K562 (cell line): ENCODE data around the gene DIRAS2. TPM values are rescaled to one million over a fixed set of nuclear protein-coding genes. Genes with fewer than 3 reads are reported as not detected.

Experiments used
- ATAC-seq: fragments of 200-7000 bp; cut with Tn5 transposase; 3 replicates; pipeline ENCODE4 v1.9.1; 2020; ENCODE audit warnings: moderate library complexity
- BruUV-seq: library from RNA; stranded (reverse); fragments of 400-500 nt; replicated peaks from 2 replicates; lab custom pipeline; 2021; lab: Mats Ljungman, UMichigan
- CTCF ChIA-PET: fragments of 300-600 bp; formaldehyde crosslinking; extraction: SDS; loops from one replicate; lab custom pipeline; 2021; ENCODE audit warnings: low intra/inter-chr PET ratio; lab: Yijun Ruan, JAX
- POLR2A ChIA-PET: fragments of 300-600, 350-650 bp; sonication (Branson Sonifier 250); formaldehyde crosslinking; extraction: SDS; loops from one replicate; lab custom pipeline; 2021; ENCODE audit warnings: antibody characterized with exemption, inconsistent platforms; lab: Yijun Ruan, JAX
- DNase-seq, 4 experiments: peaks; one replicate each; pipeline versions ENCODE4 v3.0.0 to v3.0.0-alpha.2; 2011 to 2018; ENCODE audit warnings: low spot score in 3 of 4, mixed read lengths in 3 of 4; ENCODE audit errors: extremely low read depth in 1 of 4
- FAIRE-seq: peaks from 2 replicates; lab custom pipeline; 2011; peaks lifted over from hg19 to GRCh38; lab: Jason Lieb, UNC
- H2AFZ ChIP-seq: 2 replicates; pipeline ENCODE4 v1.6.0; 2011; ENCODE audit warnings: low read depth, low read length, control low read depth, inconsistent platforms
- H3K27ac ChIP-seq: fragments of 200-600 bp; 3 replicates; pipeline ENCODE4 v1.8.0; 2011; ENCODE audit warnings: low read depth, mild to moderate bottlenecking, control low read depth, inconsistent platforms, low read length, moderate library complexity, mixed read lengths; ENCODE audit errors: extremely low read depth
- H3K27me3 ChIP-seq, 2 experiments: fragments of 300-600 bp in 1 of 2; 2 replicates in 1 of 2; 3 replicates in 1 of 2; pipeline versions ENCODE4 v1.6.0 to v1.8.0; 2011; ENCODE audit warnings: inconsistent platforms in 2 of 2, low read length in 2 of 2, mild to moderate bottlenecking in 1 of 2, mixed read lengths in 1 of 2, moderate library complexity in 1 of 2; ENCODE audit not compliant: control insufficient read depth in 2 of 2, insufficient read depth in 2 of 2
- H3K36me3 ChIP-seq: fragments of 300-600 bp; 3 replicates; pipeline ENCODE4 v1.8.0; 2011; ENCODE audit warnings: mild to moderate bottlenecking, low read length, inconsistent platforms; ENCODE audit not compliant: control insufficient read depth, insufficient read depth
- H3K4me1 ChIP-seq, 2 experiments: fragments of 200-600 bp in 1 of 2; replicated peaks in 1 of 2; 2 replicates in 1 of 2; 3 replicates in 1 of 2; pipeline versions ENCODE4 v1.5.1 to v1.8.0; 2011; ENCODE audit warnings: inconsistent platforms in 2 of 2, low read length in 2 of 2, mild to moderate bottlenecking in 1 of 2, mixed read lengths in 1 of 2, moderate library complexity in 1 of 2; ENCODE audit not compliant: control insufficient read depth in 2 of 2, insufficient read depth in 2 of 2
- H3K4me2 ChIP-seq: 2 replicates; pipeline ENCODE4 v1.6.1; 2011; ENCODE audit warnings: low read length, control low read depth, inconsistent platforms, mixed read lengths; ENCODE audit not compliant: insufficient read depth
- H3K4me3 ChIP-seq: fragments of 200-600 bp; sonication (generic), shearing (Covaris generic); 2 replicates; pipeline ENCODE4 v1.5.1; 2016; ENCODE audit warnings: control low read depth, inconsistent platforms
- H3K79me2 ChIP-seq: fragments of 200-600 bp; 3 replicates; pipeline ENCODE4 v1.8.0; 2011; ENCODE audit warnings: low read length, inconsistent platforms; ENCODE audit not compliant: control insufficient read depth, insufficient read depth
- H3K9ac ChIP-seq, 2 experiments: 2 replicates each; pipeline versions ENCODE4 v1.6.0 to v1.6.1; 2011; ENCODE audit warnings: low read depth in 2 of 2, low read length in 2 of 2, control low read depth in 1 of 2, inconsistent platforms in 1 of 2, mild to moderate bottlenecking in 1 of 2, mixed read lengths in 1 of 2; ENCODE audit not compliant: insufficient read depth in 1 of 2
- H3K9me1 ChIP-seq: one replicate; pipeline ENCODE4 v1.6.0; 2011; ENCODE audit warnings: inconsistent platforms, mild to moderate bottlenecking, low read length, moderate library complexity; ENCODE audit not compliant: control insufficient read depth, insufficient read depth
- H3K9me3 ChIP-seq: replicated peaks from 2 replicates; pipeline ENCODE4 v1.5.1; 2011; ENCODE audit warnings: low read depth, low read length, inconsistent platforms; ENCODE audit not compliant: control insufficient read depth, insufficient read depth
- H4K20me1 ChIP-seq: replicated peaks from 2 replicates; pipeline ENCODE4 v1.6.1; 2011; ENCODE audit warnings: low read length, inconsistent platforms, mixed read lengths; ENCODE audit not compliant: control insufficient read depth, insufficient read depth
- CEBPB ChIP-seq: fragments of 450-650 bp; IDR thresholded peaks from 2 replicates; pipeline ENCODE4 v1.6.1; 2016; ENCODE audit warnings: missing genetic modification characterization, missing compliant biosample characterization
- CTBP1 ChIP-seq: fragments of 450-650 bp; IDR thresholded peaks from 2 replicates; pipeline ENCODE4 v1.6.1; 2016; ENCODE audit warnings: borderline replicate concordance
- PRDM10 ChIP-seq: fragments of 450-650 bp; IDR thresholded peaks from 2 replicates; pipeline ENCODE4 v1.6.1; 2018; ENCODE audit not compliant: partially characterized antibody
- RAD21 ChIP-seq, 2 experiments: fragments of 250-450 bp in 1 of 2; fragments of 450-650 bp in 1 of 2; sonication (Bioruptor Pico) in 1 of 2; formaldehyde crosslinking in 1 of 2; IDR thresholded peaks in 1 of 2; conservative IDR thresholded peaks in 1 of 2; 2 replicates each; pipeline versions ENCODE4 v1.4.0 to v1.8.0; 2020 to 2022; ENCODE audit warnings: mild to moderate bottlenecking in 2 of 2, moderate library complexity in 1 of 2
- SRF ChIP-seq, 2 experiments: fragments of 250-450, 450-650 bp in 1 of 2; sonication (Bioruptor Pico) in 1 of 2; sonication (generic) in 1 of 2; formaldehyde crosslinking; IDR thresholded peaks; 2 replicates each; pipeline versions ENCODE4 v1.5.0 to v1.5.1; 2020 to 2022; ENCODE audit warnings: mild to moderate bottlenecking in 1 of 2, missing genetic modification reagents in 1 of 2
- TAF7 ChIP-seq: fragments of 450-650 bp; IDR thresholded peaks from 2 replicates; pipeline ENCODE4 v1.6.1; 2016; ENCODE audit warnings: missing genetic modification characterization, missing compliant biosample characterization
- TCFL5 ChIP-seq: fragments of 250-450 bp; sonication (Bioruptor Pico); conservative IDR thresholded peaks from 2 replicates; pipeline ENCODE4 v1.6.1; 2021; ENCODE audit warnings: mild to moderate bottlenecking, moderate library complexity, matching md5 sums
- ZNF316 ChIP-seq: fragments of 450-650 bp; IDR thresholded peaks from 2 replicates; pipeline ENCODE4 v1.6.1; 2016
- WGBS: fragments of 100-300 bp; shearing (Covaris generic); methylation state at CpG from one replicate; pipeline ENCODE4 v1.1.6; 2016; ENCODE audit warnings: low coverage, mixed read lengths; ENCODE audit not compliant: insufficient coverage; ENCODE audit errors: missing lambda C conversion rate; 5-methylcytosine and 5-hydroxymethylcytosine counted together
- in situ Hi-C: fragments of 300-500 bp; cut with MboI; formaldehyde crosslinking; loops from 4 replicates; pipeline ENCODE4 v1.15.0; 2018; ENCODE audit warnings: inconsistent platforms, mixed read lengths
- intact Hi-C: fragments of 100-400 bp; cut with micrococcal nuclease; formaldehyde crosslinking; loops from 2 replicates; pipeline ENCODE4 v1.14.2; 2022
- polyA plus RNA-seq, 8 experiments: library from polyadenylated mRNA; depleted of rRNA in 4 of 8; stranded (reverse) in 5 of 8; unstranded in 3 of 8; fragments of >200 nt; fragmentation: Nextera tagmentation in 2 of 8; fragmentation: Illumina TruSeq in 1 of 8; extraction: Ambion mirVana in 2 of 8; extraction: Trizol in 1 of 8; gene quantifications; 2 replicates each; pipeline versions ENCODE4 v1.2.1 to v1.2.3, GENCODE V29; 2011 to 2014; ENCODE audit warnings: inconsistent platforms in 1 of 8, missing spikeins in 1 of 8
- total RNA-seq, 7 experiments: library from RNA; depleted of rRNA in 6 of 7; stranded (reverse); fragments of >200 nt in 6 of 7; fragmentation: Illumina TruSeq in 2 of 7; extraction: Trizol in 2 of 7; gene quantifications; 2 replicates each; pipeline versions ENCODE4 v1.2.1 to v1.2.3, GENCODE V29; 2011 to 2021; ENCODE audit warnings: low replicate concordance in 1 of 7
- TF ChIP-seq, protein P1 (sequence below): conservative IDR thresholded peaks from 2 replicates; pipeline ENCODE4 v1.6.1; 2011; ENCODE audit warnings: low read depth, mild to moderate bottlenecking, low read length; ENCODE audit not compliant: control insufficient read depth

The DIRAS2 gene
- total and polyA plus RNA-seq, 9 of the 15 experiments (the other 6 are each of a cell fraction or from before 2014, with no cell fraction given), result not detected

- Histone ChIP-seq H3K4me1 (no peaks in the 10 kb centered on the region), H3K27ac (no peak overlapping the region), H2AFZ (no peak overlapping the region), H3K27me3 (peaks cover 0 to 10% of the 10 kb centered on the region in 2 experiments; a peak in 3 of 5 replicates), H3K9ac (no peak overlapping the region), H3K4me2 (no peak overlapping the region), H3K4me3 (no peak overlapping the region), H4K20me1 (no peaks in the 10 kb centered on the region), H3K36me3 (no peaks in the 10 kb centered on the region), H3K9me1 (no peaks in the 10 kb centered on the region), H3K79me2 (no peaks in the 10 kb centered on the region)
- no TSS peak for BruUV-seq
- intact Hi-C loops (no loop called here), in situ Hi-C loops (no loop called here)
- DNase-seq, result no peak
- WGBS, result 0% methylated on average over 10 of the region's 10 CpGs
- no peak for FAIRE-seq
- ATAC-seq, result no peak
- ChIA-PET CTCF (no interaction called here), POLR2A (interaction anchor here (0.7 kb wide), 1 partner anchor 52 kb away, joined by 3 read pairs; no protein-coding TSS in a partner anchor)
- TF ChIP-seq TAF7 (tag) (no peak), TCFL5 (CRISPR knock-in tag) (no peak), CEBPB (tag) (0 out of 2 replicates have a peak, but pooled peaks have one; percentile 8), ZNF316 (peak; percentile 27; the same call in 1 of the 2 replicates)
- TF ChIP-seq, all 486 proteins: peak for 2
- no peaks in the 10 kb centered on the region for H3K9me3 ChIP-seq
Observed at GRCh38 chr9:90607701-90608516, 34.7 kb downstream of the DIRAS2 start.

DNA sequence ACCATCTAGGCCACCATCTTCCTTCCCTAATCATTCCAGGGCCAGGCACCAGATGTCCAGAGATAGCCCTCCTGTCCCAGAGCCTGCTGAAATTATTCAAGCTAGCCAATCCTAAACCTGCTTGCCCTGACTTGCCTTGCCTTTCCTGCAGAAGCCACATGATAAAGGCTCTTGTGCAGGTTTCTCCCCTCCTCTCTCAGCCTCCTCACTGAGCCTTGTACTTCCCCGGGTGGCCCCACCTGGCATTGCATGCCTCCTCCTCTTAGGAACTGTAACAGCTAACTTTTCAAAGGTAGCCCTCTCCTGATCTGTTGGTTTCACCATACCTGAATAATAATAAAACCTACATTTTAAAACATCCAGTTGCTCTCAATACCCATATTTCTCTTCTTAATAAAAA lies 42.6 kb downstream of the DIRAS2 start:
- in situ Hi-C loops, result no loop called here
- Histone ChIP-seq H3K79me2 (no peaks in the 10 kb centered on the region), H3K9ac (no peak overlapping the region), H3K27ac (no peak overlapping the region), H3K4me3 (no peak overlapping the region), H3K36me3 (no peaks in the 10 kb centered on the region), H2AFZ (no peak overlapping the region), H4K20me1 (no peaks in the 10 kb centered on the region), H3K9me1 (no peaks in the 10 kb centered on the region), H3K9me3 (no peaks in the 10 kb centered on the region), H3K4me1 (no peaks in the 10 kb centered on the region), H3K4me2 (no peak overlapping the region), H3K27me3 (no peaks in the 10 kb centered on the region)
- ChIA-PET POLR2A (interaction anchor here (1.7 kb wide), 1 partner anchor 15 kb away, joined by 3 read pairs; no protein-coding TSS in a partner anchor), CTCF (no interaction called here)
- DNase-seq (no peak), FAIRE-seq (no peak), ATAC-seq (no peak)
- TF ChIP-seq SRF (CRISPR knock-in tag; IDR thresholded peaks at IDR 0.05), result no peak
- no peak for TF ChIP-seq PRDM10
- TF ChIP-seq CTBP1, result no peak
- TF ChIP-seq RAD21 (CRISPR knock-in tag; conservative IDR thresholded peaks at IDR 0.05 in 1 of 2, IDR thresholded peaks at IDR 0.05 in 1 of 2), result no peak
- TF ChIP-seq, protein P1, sequence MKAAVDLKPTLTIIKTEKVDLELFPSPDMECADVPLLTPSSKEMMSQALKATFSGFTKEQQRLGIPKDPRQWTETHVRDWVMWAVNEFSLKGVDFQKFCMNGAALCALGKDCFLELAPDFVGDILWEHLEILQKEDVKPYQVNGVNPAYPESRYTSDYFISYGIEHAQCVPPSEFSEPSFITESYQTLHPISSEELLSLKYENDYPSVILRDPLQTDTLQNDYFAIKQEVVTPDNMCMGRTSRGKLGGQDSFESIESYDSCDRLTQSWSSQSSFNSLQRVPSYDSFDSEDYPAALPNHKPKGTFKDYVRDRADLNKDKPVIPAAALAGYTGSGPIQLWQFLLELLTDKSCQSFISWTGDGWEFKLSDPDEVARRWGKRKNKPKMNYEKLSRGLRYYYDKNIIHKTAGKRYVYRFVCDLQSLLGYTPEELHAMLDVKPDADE, result no peak
- intact Hi-C loops, result no loop called here
- WGBS, result 0% methylated on average over 1 of the region's 1 CpG
- BruUV-seq, result no TSS peak
